A549 (cell line): ENCODE data around the gene RCBTB2. TPM values are rescaled to one million over a fixed set of nuclear protein-coding genes. Genes with fewer than 3 reads are reported as not detected.

Experiments
- ATAC-seq, 2 experiments: fragments of 200-7000 bp in 1 of 2; fragments of >200 bp in 1 of 2; cut with Nextera tagmentation in 1 of 2; cut with Tn5 transposase in 1 of 2; 3 replicates each; pipeline versions ENCODE4 v1.8.0 to v1.9.1; 2018 to 2020; ENCODE audit warnings: mild to moderate bottlenecking in 1 of 2, moderate library complexity in 1 of 2
- CTCF ChIA-PET: fragments of 300-600 bp; sonication (Branson Sonifier 250); formaldehyde crosslinking; extraction: SDS; loops from one replicate; lab custom pipeline; 2021; ENCODE audit warnings: antibody characterized with exemption, inconsistent platforms; lab: Yijun Ruan, JAX
- POLR2A ChIA-PET: fragments of 350-600 bp; formaldehyde crosslinking; extraction: SDS; loops from one replicate; lab custom pipeline; 2021; ENCODE audit warnings: antibody characterized with exemption, inconsistent platforms; lab: Yijun Ruan, JAX
- DNase-seq, 2 experiments: peaks; one replicate each; pipeline versions ENCODE4 v3.0.0 to v3.0.0-alpha.2; 2011 to 2016; ENCODE audit warnings: low read depth in 1 of 2, low spot score in 1 of 2
- FAIRE-seq: peaks from 2 replicates; lab custom pipeline; 2011; peaks lifted over from hg19 to GRCh38; lab: Jason Lieb, UNC
- H3K27ac ChIP-seq, 2 experiments: fragments of >200 bp; sonication (Bioruptor Twin); formaldehyde crosslinking; 3 replicates each; pipeline ENCODE4 v1.5.1; 2016 to 2017
- H3K4me1 ChIP-seq: fragments of >200 bp; sonication (Bioruptor Twin); formaldehyde crosslinking; 3 replicates; pipeline ENCODE4 v1.6.1; 2016
- H3K4me2 ChIP-seq: fragments of >200 bp; sonication (Bioruptor Twin); formaldehyde crosslinking; 3 replicates; pipeline ENCODE4 v1.6.1; 2016
- H3K4me3 ChIP-seq: fragments of >200 bp; sonication (Bioruptor Twin); formaldehyde crosslinking; 3 replicates; pipeline ENCODE4 v1.5.1; 2016
- H3K9me3 ChIP-seq: fragments of >200 bp; sonication (Bioruptor Twin); formaldehyde crosslinking; 3 replicates; pipeline ENCODE4 v1.6.1; 2016
- BCL3 ChIP-seq: fragments of >200 bp; sonication (Bioruptor Twin); formaldehyde crosslinking; IDR thresholded peaks from 3 replicates; pipeline ENCODE4 v1.6.1; 2016
- BHLHE40 ChIP-seq: IDR thresholded peaks from 2 replicates; pipeline ENCODE4 v1.6.1; 2012; ENCODE audit warnings: low read depth, low read length, inconsistent platforms
- CBX8 ChIP-seq: fragments of 200-600 bp; sonication (generic); IDR thresholded peaks from 2 replicates; pipeline ENCODE4 v1.6.1; 2016
- EHF ChIP-seq: fragments of 250-450 bp; sonication (Bioruptor Pico); IDR thresholded peaks from 2 replicates; pipeline ENCODE4 v1.5.0; 2020; ENCODE audit warnings: mild to moderate bottlenecking
- EHMT2 ChIP-seq: fragments of 200-600 bp; sonication (generic); IDR thresholded peaks from 2 replicates; pipeline ENCODE4 v1.6.1; 2016; ENCODE audit warnings: antibody characterized with exemption, low read depth, mild to moderate bottlenecking, moderate library complexity
- EP300 ChIP-seq, 2 experiments: fragments of >200 bp; sonication (Bioruptor Twin); formaldehyde crosslinking; IDR thresholded peaks; 2 replicates in 1 of 2; 3 replicates in 1 of 2; pipeline ENCODE4 v1.6.1; 2016 to 2017
- ESRRA ChIP-seq: fragments of 150-350 bp; IDR thresholded peaks from 2 replicates; pipeline ENCODE4 v1.6.1; 2014; ENCODE audit warnings: mild to moderate bottlenecking, low read length, borderline replicate concordance
- FOSL2 ChIP-seq, 2 experiments: fragments of 450-650 bp in 1 of 2; fragments of >200 bp in 1 of 2; sonication (Bioruptor Twin) in 1 of 2; formaldehyde crosslinking; IDR thresholded peaks; 2 replicates each; pipeline versions ENCODE4 v1.5.0 to v1.6.1; 2016 to 2020; ENCODE audit warnings: mild to moderate bottlenecking in 1 of 2, moderate library complexity in 1 of 2
- HDAC2 ChIP-seq: fragments of 200-600 bp; sonication (generic); IDR thresholded peaks from 2 replicates; pipeline ENCODE4 v1.6.1; 2016
- HEYL ChIP-seq: fragments of 250-450 bp; sonication (Bioruptor Pico); IDR thresholded peaks from 2 replicates; pipeline ENCODE4 v1.8.0; 2021; ENCODE audit warnings: mild to moderate bottlenecking, moderate library complexity
- HOXB13 ChIP-seq: fragments of 250-450 bp; sonication (Bioruptor Pico); IDR thresholded peaks from 2 replicates; pipeline ENCODE4 v1.5.0; 2020; ENCODE audit warnings: low read depth, mild to moderate bottlenecking, moderate library complexity
- JUN ChIP-seq, 2 experiments: fragments of >200 bp; sonication (Bioruptor Twin); formaldehyde crosslinking; IDR thresholded peaks; 2 replicates in 1 of 2; 3 replicates in 1 of 2; pipeline ENCODE4 v1.6.1; 2016 to 2017
- MAZ ChIP-seq: fragments of 150-350 bp; IDR thresholded peaks from 2 replicates; pipeline ENCODE4 v1.6.1; 2014; ENCODE audit warnings: antibody characterized with exemption, low read depth, low read length, borderline replicate concordance
- POLR2A ChIP-seq: IDR thresholded peaks from 2 replicates; pipeline ENCODE4 v1.6.1; 2012; ENCODE audit warnings: mild to moderate bottlenecking, low read length
- POLR2AphosphoS2 ChIP-seq: conservative IDR thresholded peaks from 2 replicates; pipeline ENCODE4 v1.6.1; 2012; ENCODE audit warnings: low read length, improper control_type of control experiment, inconsistent platforms
- SREBF2 ChIP-seq: fragments of 450-650 bp; IDR thresholded peaks from 2 replicates; pipeline ENCODE4 v1.6.1; 2014; ENCODE audit warnings: mild to moderate bottlenecking, moderate library complexity
- ZNF302 ChIP-seq: fragments of 250-450 bp; sonication (Bioruptor Pico); IDR thresholded peaks from 2 replicates; pipeline ENCODE4 v1.9.0; 2021; ENCODE audit warnings: inconsistent platforms, mild to moderate bottlenecking, moderate library complexity
- ZSCAN20 ChIP-seq: fragments of 250-450 bp; sonication (Bioruptor Pico); IDR thresholded peaks from 2 replicates; pipeline ENCODE4 v1.8.0; 2022; ENCODE audit warnings: mild to moderate bottlenecking, moderate library complexity
- WGBS: methylation state at CpG from one replicate; pipeline ENCODE4 v1.1.6; 2017; ENCODE audit errors: missing lambda C conversion rate; 5-methylcytosine and 5-hydroxymethylcytosine counted together
- polyA plus RNA-seq, 4 experiments: library from polyadenylated mRNA; depleted of rRNA in 3 of 4; stranded (reverse); fragments of >200 nt; fragmentation: RNase III in 1 of 4; extraction: RNeasy Plus Mini Kit Qiagen cat#74134 plus additional on column Dnase treatment in 1 of 4; gene quantifications; 2 replicates in 3 of 4; 3 replicates in 1 of 4; pipeline ENCODE4 v1.2.3, GENCODE V29; 2011 to 2017
- TF ChIP-seq, protein P1 (sequence below): fragments of 200-600 bp; sonication (generic); IDR thresholded peaks from 2 replicates; pipeline ENCODE4 v1.6.1; 2016; ENCODE audit warnings: antibody characterized with exemption, mild to moderate bottlenecking, moderate library complexity
- TF ChIP-seq, protein P2 (sequence below): IDR thresholded peaks from 2 replicates; pipeline ENCODE4 v1.6.1; 2012; ENCODE audit warnings: low read depth, borderline replicate concordance

RCBTB2 gene
- polyA plus RNA-seq, 2 of the 4 experiments (the other 2 are of a cell fraction) = 1.1 to 2.0 TPM

- no peak for TF ChIP-seq EHF
- TF ChIP-seq, all 56 proteins: peak for 0
Measured at GRCh38 chr13:48533961-48534600, 1.2 kb upstream of the RCBTB2 start (continued).

GRCh38 chr13:48532256-48532505, 699 bp downstream of the RCBTB2 start:
- CTCF ChIA-PET = no interaction called here

DNA sequence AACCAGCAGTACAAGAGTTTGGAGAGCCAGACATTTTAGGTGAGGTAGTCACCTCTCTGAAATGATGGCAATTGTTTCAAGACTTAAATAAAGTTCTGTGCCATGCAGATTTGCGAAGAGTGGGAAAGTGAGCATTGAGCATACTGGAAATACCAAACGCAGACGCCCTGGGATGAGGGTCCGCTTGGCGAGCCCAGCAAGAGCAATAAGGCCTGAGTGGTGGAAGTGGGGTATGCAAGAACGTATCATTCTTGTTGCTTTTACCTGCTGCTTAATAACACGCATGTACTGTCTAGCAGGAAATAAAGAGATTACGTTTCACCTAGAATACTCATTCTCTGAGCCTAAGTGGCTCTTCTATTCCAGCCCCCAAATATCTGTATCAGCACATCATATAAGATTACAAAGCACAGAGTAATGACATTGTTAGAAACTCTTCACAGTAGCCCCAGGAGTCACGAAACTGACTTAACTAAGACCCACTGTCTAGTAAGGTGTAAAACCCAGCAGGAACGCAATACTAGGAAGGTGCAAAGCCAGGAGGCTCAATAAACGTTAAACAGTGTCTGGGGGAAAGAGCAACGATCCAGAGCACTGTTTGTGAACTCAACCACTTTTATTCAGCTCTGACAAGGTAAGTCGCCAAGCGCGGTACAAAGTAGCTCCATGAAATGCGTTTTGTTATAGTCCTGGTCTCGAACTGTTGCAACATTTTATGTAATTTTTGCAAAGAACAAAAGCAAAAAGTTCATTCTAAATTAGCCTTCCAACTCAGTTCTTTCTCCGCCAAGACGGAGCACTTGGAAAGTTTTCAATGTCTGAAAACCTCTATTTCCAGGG, 1.2 kb downstream of the RCBTB2 start:
- POLR2A ChIA-PET = interaction anchor here (0.7 to 1.2 kb wide), 2 partner anchors 9 to 26 kb away, joined by 3 read pairs; no protein-coding TSS in a partner anchor
- ATAC-seq = no peak
- Histone ChIP-seq H3K4me3 (peak overlapping the region; percentile 62), H3K27ac (peak overlapping the region; percentile 86 to 99), H3K4me1 (no peaks in the 10 kb centered on the region), H3K4me2 (peak overlapping the region; percentile 77), H3K9me3 (no peaks in the 10 kb centered on the region)
- no peak for FAIRE-seq
- no peak for DNase-seq
- 61% methylated on average over 19 of the region's 19 CpGs for WGBS
- CTCF ChIA-PET = interaction anchor here (1.6 kb wide), 1 partner anchor 49 kb away, joined by 3 read pairs; no protein-coding TSS in a partner anchor
- no peak for TF ChIP-seq BCL3
- TF ChIP-seq HDAC2 = no peak
- TF ChIP-seq EP300 (IDR thresholded peaks at IDR 0.05) = no peak
- no peak for TF ChIP-seq HOXB13 (CRISPR knock-in tag)
- TF ChIP-seq POLR2A = no peak
- no peak for TF ChIP-seq EHMT2
- no peak for TF ChIP-seq MAZ
- TF ChIP-seq HEYL = no peak
- no peak for TF ChIP-seq BHLHE40
- no peak for TF ChIP-seq CBX8
- no peak for TF ChIP-seq JUN (IDR thresholded peaks at IDR 0.05)
- no peak for TF ChIP-seq ZSCAN20

More at GRCh38 chr13:48532256-48532505, 699 bp downstream of the RCBTB2 start:
- Histone ChIP-seq H3K4me2 (peak overlapping the region; percentile 77), H3K4me3 (peak overlapping the region; percentile 62), H3K4me1 (no peaks in the 10 kb centered on the region), H3K9me3 (no peaks in the 10 kb centered on the region), H3K27ac (peak overlapping the region; percentile 86 to 99)
- peak; percentile 67 to 73; a peak in 5 of 6 replicates for ATAC-seq
- 22% methylated on average over 16 of the region's 16 CpGs for WGBS
- POLR2A ChIA-PET = interaction anchor here (0.5 to 1.2 kb wide), 25 partner anchors 10 to 1953 kb away, joined by 3 to 14 read pairs (median 3); partner anchors contain the start of genes CAB39L, ITM2B, LPAR6 and NUDT15
- FAIRE-seq = no peak
- DNase-seq = no peak
- no peak for TF ChIP-seq BHLHE40
- TF ChIP-seq EP300 (IDR thresholded peaks at IDR 0.05) = no peak
- TF ChIP-seq ESRRA = no peak
- TF ChIP-seq FOSL2 (IDR thresholded peaks at IDR 0.05) = no peak
- TF ChIP-seq FOSL2 (CRISPR knock-in tag; IDR thresholded peaks at IDR 0.05) = no peak
- no peak for TF ChIP-seq POLR2AphosphoS2
- TF ChIP-seq, protein P1, sequence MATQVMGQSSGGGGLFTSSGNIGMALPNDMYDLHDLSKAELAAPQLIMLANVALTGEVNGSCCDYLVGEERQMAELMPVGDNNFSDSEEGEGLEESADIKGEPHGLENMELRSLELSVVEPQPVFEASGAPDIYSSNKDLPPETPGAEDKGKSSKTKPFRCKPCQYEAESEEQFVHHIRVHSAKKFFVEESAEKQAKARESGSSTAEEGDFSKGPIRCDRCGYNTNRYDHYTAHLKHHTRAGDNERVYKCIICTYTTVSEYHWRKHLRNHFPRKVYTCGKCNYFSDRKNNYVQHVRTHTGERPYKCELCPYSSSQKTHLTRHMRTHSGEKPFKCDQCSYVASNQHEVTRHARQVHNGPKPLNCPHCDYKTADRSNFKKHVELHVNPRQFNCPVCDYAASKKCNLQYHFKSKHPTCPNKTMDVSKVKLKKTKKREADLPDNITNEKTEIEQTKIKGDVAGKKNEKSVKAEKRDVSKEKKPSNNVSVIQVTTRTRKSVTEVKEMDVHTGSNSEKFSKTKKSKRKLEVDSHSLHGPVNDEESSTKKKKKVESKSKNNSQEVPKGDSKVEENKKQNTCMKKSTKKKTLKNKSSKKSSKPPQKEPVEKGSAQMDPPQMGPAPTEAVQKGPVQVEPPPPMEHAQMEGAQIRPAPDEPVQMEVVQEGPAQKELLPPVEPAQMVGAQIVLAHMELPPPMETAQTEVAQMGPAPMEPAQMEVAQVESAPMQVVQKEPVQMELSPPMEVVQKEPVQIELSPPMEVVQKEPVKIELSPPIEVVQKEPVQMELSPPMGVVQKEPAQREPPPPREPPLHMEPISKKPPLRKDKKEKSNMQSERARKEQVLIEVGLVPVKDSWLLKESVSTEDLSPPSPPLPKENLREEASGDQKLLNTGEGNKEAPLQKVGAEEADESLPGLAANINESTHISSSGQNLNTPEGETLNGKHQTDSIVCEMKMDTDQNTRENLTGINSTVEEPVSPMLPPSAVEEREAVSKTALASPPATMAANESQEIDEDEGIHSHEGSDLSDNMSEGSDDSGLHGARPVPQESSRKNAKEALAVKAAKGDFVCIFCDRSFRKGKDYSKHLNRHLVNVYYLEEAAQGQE = no peak
- TF ChIP-seq, protein P2, sequence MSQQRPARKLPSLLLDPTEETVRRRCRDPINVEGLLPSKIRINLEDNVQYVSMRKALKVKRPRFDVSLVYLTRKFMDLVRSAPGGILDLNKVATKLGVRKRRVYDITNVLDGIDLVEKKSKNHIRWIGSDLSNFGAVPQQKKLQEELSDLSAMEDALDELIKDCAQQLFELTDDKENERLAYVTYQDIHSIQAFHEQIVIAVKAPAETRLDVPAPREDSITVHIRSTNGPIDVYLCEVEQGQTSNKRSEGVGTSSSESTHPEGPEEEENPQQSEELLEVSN = no peak
- no peak for TF ChIP-seq ZNF302 (CRISPR knock-in tag)
- no peak for TF ChIP-seq SREBF2
